Endodermal cell (in vitro differentiated cells): ENCODE measurements around the gene SBNO1. TPM values are rescaled to one million over a fixed set of nuclear protein-coding genes. Genes with fewer than 3 reads are reported as not detected.

Experiments used
- DNase-seq: peaks from one replicate; pipeline ENCODE4 v3.0.0-alpha.2; 2017
- H3K27ac ChIP-seq: 2 replicates; pipeline ENCODE4 v1.5.1; 2013; ENCODE audit warnings: mild to moderate bottlenecking, low read depth, low read length, moderate library complexity
- H3K27me3 ChIP-seq: 2 replicates; pipeline ENCODE4 v1.6.1; 2013; ENCODE audit warnings: mild to moderate bottlenecking, low read length, moderate library complexity; ENCODE audit not compliant: insufficient read depth, control insufficient read depth, poor library complexity, severe bottlenecking
- H3K36me3 ChIP-seq: 2 replicates; pipeline ENCODE4 v1.7.0; 2013; ENCODE audit warnings: mild to moderate bottlenecking, low read length, moderate library complexity; ENCODE audit not compliant: control insufficient read depth, insufficient read depth
- H3K4me1 ChIP-seq: one replicate; pipeline ENCODE4 v1.7.0; 2013; ENCODE audit warnings: low read length; ENCODE audit not compliant: control insufficient read depth, insufficient read depth
- H3K4me3 ChIP-seq: 2 replicates; pipeline ENCODE4 v1.5.1; 2013; ENCODE audit warnings: mild to moderate bottlenecking, low read length, moderate library complexity
- H3K9ac ChIP-seq: 2 replicates; pipeline ENCODE4 v1.6.1; 2013; ENCODE audit warnings: mild to moderate bottlenecking, low read length, moderate library complexity; ENCODE audit not compliant: poor library complexity, severe bottlenecking; ENCODE audit errors: extremely low read depth
- H3K9me3 ChIP-seq: 2 replicates; pipeline ENCODE4 v1.6.1; 2013; ENCODE audit warnings: mild to moderate bottlenecking, low read length, moderate library complexity; ENCODE audit not compliant: control insufficient read depth
- H3K27ac Mint-ChIP-seq: 2 replicates; pipeline ENCODE4 v1.8.0; 2020; ENCODE audit warnings: mixed read lengths
- H3K27me3 Mint-ChIP-seq: 2 replicates; pipeline ENCODE4 v1.8.0; 2021; ENCODE audit warnings: mild to moderate bottlenecking, mixed read lengths; ENCODE audit not compliant: insufficient read depth
- H3K36me3 Mint-ChIP-seq: 2 replicates; pipeline ENCODE4 v1.8.0; 2020; ENCODE audit warnings: low read depth, mixed read lengths
- H3K4me1 Mint-ChIP-seq: 2 replicates; pipeline ENCODE4 v1.8.0; 2020; ENCODE audit warnings: mixed read lengths
- H3K4me3 Mint-ChIP-seq: 2 replicates; pipeline ENCODE4 v1.8.0; 2020; ENCODE audit warnings: mild to moderate bottlenecking, moderate library complexity, mixed read lengths
- H3K9me3 Mint-ChIP-seq: 2 replicates; pipeline ENCODE4 v1.8.0; 2020; ENCODE audit warnings: mild to moderate bottlenecking, mixed read lengths
- WGBS, 2 experiments: methylation state at CpG; one replicate each; pipeline versions ENCODE4 v1.1.5 to v1.1.7; 2013; ENCODE audit warnings: missing lambda C conversion rate in 2 of 2, mixed read lengths in 1 of 2; ENCODE audit not compliant: insufficient coverage in 1 of 2, insufficient read length in 1 of 2; 5-methylcytosine and 5-hydroxymethylcytosine counted together
- total RNA-seq, 2 donors: library from RNA; stranded (reverse); fragmentation: NEBNext Ultra II Directional in 1 of 2; extraction: Animal tissue kit (Norgen Biotek cat#: 25700) in 1 of 2; gene quantifications; 2 replicates in 1 of 2; 3 replicates in 1 of 2; pipeline ENCODE4 v1.2.1, GENCODE V29; 2021
- TF ChIP-seq, protein P1 (sequence below): fragments of 200-600 bp; sonication (generic); conservative IDR thresholded peaks from 2 replicates; pipeline ENCODE4 v1.5.0; 2021; ENCODE audit warnings: antibody characterized with exemption, mild to moderate bottlenecking

SBNO1 gene
- total RNA-seq, 2 donors from 2014 or later, result 44.5 to 44.7 TPM

DNA sequence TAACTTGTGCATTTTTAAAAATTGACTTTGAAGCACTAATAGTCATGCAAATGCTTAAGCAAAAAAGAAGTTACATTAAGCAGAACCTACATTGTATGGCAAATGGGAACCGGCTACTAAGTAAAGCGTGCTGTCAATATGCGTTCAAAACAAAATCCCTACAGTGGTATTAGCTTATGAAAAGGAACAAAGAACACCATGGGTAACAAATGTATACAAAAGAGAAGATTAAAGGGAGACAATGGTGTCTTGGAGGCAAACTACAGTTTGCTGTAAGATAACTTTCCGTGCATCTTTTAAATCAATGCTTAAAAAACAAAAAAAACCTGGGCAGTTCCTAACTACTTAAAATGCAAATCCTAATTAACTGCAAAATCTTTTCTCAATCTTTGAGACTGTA, 103.5 kb downstream of the SBNO1 start:
- Mint-ChIP-seq H3K9me3 (no peaks in the 10 kb centered on the region), H3K36me3 (peaks cover 78% of the 10 kb centered on the region), H3K27me3 (no peaks in the 10 kb centered on the region), H3K4me3 (no peak overlapping the region), H3K27ac (no peak overlapping the region), H3K4me1 (peaks cover 6% of the 10 kb centered on the region)
- Histone ChIP-seq H3K36me3 (peaks cover 69% of the 10 kb centered on the region), H3K9me3 (peaks cover 10% of the 10 kb centered on the region), H3K27ac (no peak overlapping the region), H3K4me1 (no peaks in the 10 kb centered on the region), H3K27me3 (no peaks in the 10 kb centered on the region), H3K4me3 (no peak overlapping the region), H3K9ac (no peak overlapping the region)
- DNase-seq, result no peak
- TF ChIP-seq, protein P1, sequence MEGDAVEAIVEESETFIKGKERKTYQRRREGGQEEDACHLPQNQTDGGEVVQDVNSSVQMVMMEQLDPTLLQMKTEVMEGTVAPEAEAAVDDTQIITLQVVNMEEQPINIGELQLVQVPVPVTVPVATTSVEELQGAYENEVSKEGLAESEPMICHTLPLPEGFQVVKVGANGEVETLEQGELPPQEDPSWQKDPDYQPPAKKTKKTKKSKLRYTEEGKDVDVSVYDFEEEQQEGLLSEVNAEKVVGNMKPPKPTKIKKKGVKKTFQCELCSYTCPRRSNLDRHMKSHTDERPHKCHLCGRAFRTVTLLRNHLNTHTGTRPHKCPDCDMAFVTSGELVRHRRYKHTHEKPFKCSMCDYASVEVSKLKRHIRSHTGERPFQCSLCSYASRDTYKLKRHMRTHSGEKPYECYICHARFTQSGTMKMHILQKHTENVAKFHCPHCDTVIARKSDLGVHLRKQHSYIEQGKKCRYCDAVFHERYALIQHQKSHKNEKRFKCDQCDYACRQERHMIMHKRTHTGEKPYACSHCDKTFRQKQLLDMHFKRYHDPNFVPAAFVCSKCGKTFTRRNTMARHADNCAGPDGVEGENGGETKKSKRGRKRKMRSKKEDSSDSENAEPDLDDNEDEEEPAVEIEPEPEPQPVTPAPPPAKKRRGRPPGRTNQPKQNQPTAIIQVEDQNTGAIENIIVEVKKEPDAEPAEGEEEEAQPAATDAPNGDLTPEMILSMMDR, result no peak
- WGBS, 2 experiments, result 91 to 93% methylated on average over 4 of the region's 4 CpGs

DNA sequence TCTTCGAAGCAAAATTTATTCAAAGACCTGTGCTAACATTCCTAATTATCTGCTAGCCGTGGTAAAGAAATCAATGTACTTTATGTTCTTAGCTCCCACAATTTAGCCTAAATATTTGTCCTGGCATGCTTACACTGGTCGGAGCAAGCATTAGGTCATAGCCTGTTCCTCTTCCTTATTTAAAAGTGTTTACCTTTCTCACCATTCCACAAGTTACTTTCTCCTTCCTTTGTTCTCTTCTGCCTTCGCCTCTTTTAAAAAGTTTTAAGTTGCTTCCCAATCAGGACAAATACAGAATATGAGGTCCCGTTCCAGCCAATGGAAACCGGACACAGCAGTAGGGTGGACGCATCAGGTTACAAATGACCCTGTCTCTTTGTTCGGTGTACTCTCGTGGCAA, 104.6 kb downstream of the SBNO1 start:
- Mint-ChIP-seq H3K4me1 (peaks cover 6% of the 10 kb centered on the region), H3K4me3 (no peak overlapping the region), H3K9me3 (no peaks in the 10 kb centered on the region), H3K27me3 (no peaks in the 10 kb centered on the region), H3K27ac (peak overlapping the region; percentile 56), H3K36me3 (peaks cover 79% of the 10 kb centered on the region)
- TF ChIP-seq, protein P1, result no peak
- peaks cover 78% of the 10 kb centered on the region for H3K36me3 ChIP-seq
- no peak overlapping the region for H3K4me3 ChIP-seq
- DNase-seq, result no peak
- H3K27me3 ChIP-seq, result no peaks in the 10 kb centered on the region
- peaks cover 10% of the 10 kb centered on the region for H3K9me3 ChIP-seq
- no peak overlapping the region for H3K27ac ChIP-seq
- 82 to 85% methylated on average over 9 of the region's 9 CpGs for WGBS, 2 experiments
- H3K4me1 ChIP-seq, result no peaks in the 10 kb centered on the region
- H3K9ac ChIP-seq, result no peak overlapping the region

DNA sequence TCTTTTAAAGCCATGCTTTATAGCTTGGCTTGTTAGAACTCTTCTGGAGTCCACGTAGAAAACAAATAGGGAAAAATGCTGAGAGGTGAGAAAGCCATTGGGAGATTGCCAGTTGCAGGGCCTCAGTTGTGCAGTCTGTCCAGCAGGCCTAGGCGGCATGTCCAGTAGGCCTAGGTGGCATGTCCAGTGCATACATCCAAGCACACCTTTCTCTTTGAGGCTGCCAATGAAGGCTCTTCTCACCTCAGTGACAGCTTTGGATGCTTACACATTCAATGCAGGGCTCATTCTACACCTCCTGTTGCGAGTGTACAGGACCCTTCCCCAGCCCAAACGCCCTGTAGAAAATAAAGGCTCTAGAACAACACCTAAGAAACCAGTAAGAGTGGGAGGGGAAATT, 106.1 kb downstream of the SBNO1 start:
- WGBS, 2 experiments, result 67 to 100% methylated on average over 1 to 4 of the region's 4 CpGs
- Histone ChIP-seq H3K36me3 (peaks cover 83% of the 10 kb centered on the region), H3K9ac (no peak overlapping the region), H3K27ac (no peak overlapping the region), H3K27me3 (no peaks in the 10 kb centered on the region), H3K4me3 (no peak overlapping the region), H3K9me3 (peaks cover 10% of the 10 kb centered on the region), H3K4me1 (no peaks in the 10 kb centered on the region)
- TF ChIP-seq, protein P1, result no peak
- H3K27ac Mint-ChIP-seq, result no peak overlapping the region
- peaks cover 5% of the 10 kb centered on the region for H3K4me1 Mint-ChIP-seq
- no peak overlapping the region for H3K4me3 Mint-ChIP-seq
- no peaks in the 10 kb centered on the region for H3K27me3 Mint-ChIP-seq
- H3K9me3 Mint-ChIP-seq, result no peaks in the 10 kb centered on the region
- peaks cover 84% of the 10 kb centered on the region for H3K36me3 Mint-ChIP-seq
- no peak for DNase-seq
